Spinal cord (tissue), 10 donors: ENCODE data around the gene CD79B. TPM values are rescaled to one million over a fixed set of nuclear protein-coding genes. Genes with fewer than 3 reads are reported as not detected.

Experiments used
- DNase-seq, 6 donors: peaks; one replicate each; pipeline versions ENCODE4 v3.0.0 to v3.0.0-alpha.2; 2013 to 2015; ENCODE audit warnings: low spot score in 6 of 6, low read depth in 4 of 6
- H3K27ac ChIP-seq: one replicate; pipeline ENCODE4 v1.5.1; 2013; ENCODE audit warnings: low read depth, low read length, control low read depth
- H3K27me3 ChIP-seq: one replicate; pipeline ENCODE4 v1.6.1; 2013; ENCODE audit warnings: low read length; ENCODE audit not compliant: control insufficient read depth, insufficient read depth
- H3K36me3 ChIP-seq: one replicate; pipeline ENCODE4 v1.6.1; 2013; ENCODE audit warnings: low read length; ENCODE audit not compliant: control insufficient read depth, insufficient read depth
- H3K4me1 ChIP-seq: one replicate; pipeline ENCODE4 v1.6.1; 2013; ENCODE audit warnings: low read length; ENCODE audit not compliant: control insufficient read depth, insufficient read depth
- H3K4me3 ChIP-seq: one replicate; pipeline ENCODE4 v1.5.1; 2013; ENCODE audit warnings: low read depth, low read length, control low read depth
- H3K9me3 ChIP-seq: one replicate; pipeline ENCODE4 v1.6.1; 2013; ENCODE audit warnings: low read length; ENCODE audit not compliant: control insufficient read depth, insufficient read depth
- WGBS: methylation state at CpG from one replicate; pipeline ENCODE4 v1.1.5; 2013; ENCODE audit warnings: missing lambda C conversion rate; ENCODE audit not compliant: insufficient coverage; 5-methylcytosine and 5-hydroxymethylcytosine counted together
- polyA plus RNA-seq, 2 donors: library from polyadenylated mRNA; unstranded; fragments of 120-200 nt; gene quantifications; one replicate each; pipeline ENCODE4 v1.2.1, GENCODE V29; 2013; ENCODE audit not compliant: insufficient read length in 2 of 2
- total RNA-seq, 2 donors: library from RNA; depleted of rRNA in 1 of 2; stranded (reverse); fragments of 120-200 nt in 1 of 2; fragments of >200 nt in 1 of 2; gene quantifications; one replicate each; pipeline versions ENCODE4 v1.2.3 to v1.2.4, GENCODE V29; 2013 to 2014
- donor health status: healthy.

Gene CD79B
- total and polyA plus RNA-seq, 4 donors, result 0.36 to 1.2 (median 0.73) TPM

GRCh38 chr17:63944736-63945499 is 12.8 kb upstream of the CD79B start:
- H3K9me3 ChIP-seq, result no peaks in the 10 kb centered on the region
- no peaks in the 10 kb centered on the region for H3K36me3 ChIP-seq
- no peak overlapping the region for H3K27ac ChIP-seq
- peaks cover 6% of the 10 kb centered on the region for H3K4me1 ChIP-seq
- no peak for DNase-seq
- H3K27me3 ChIP-seq, result no peaks in the 10 kb centered on the region
- no peak overlapping the region for H3K4me3 ChIP-seq
- WGBS, result 94% methylated on average over 13 of the region's 24 CpGs

- Histone ChIP-seq H3K4me3 (no peak overlapping the region), H3K27ac (no peak overlapping the region), H3K36me3 (no peaks in the 10 kb centered on the region), H3K27me3 (no peaks in the 10 kb centered on the region), H3K9me3 (no peaks in the 10 kb centered on the region), H3K4me1 (peaks cover 6% of the 10 kb centered on the region)
- no peak for DNase-seq
- WGBS, result 76% methylated on average over 2 of the region's 9 CpGs
Measured at GRCh38 chr17:63943745-63944144, 11.6 kb upstream of the CD79B start.

GRCh38 chr17:63942309-63942985 is 10.3 kb upstream of the CD79B start:
- Histone ChIP-seq H3K36me3 (no peaks in the 10 kb centered on the region), H3K27me3 (no peaks in the 10 kb centered on the region), H3K9me3 (no peaks in the 10 kb centered on the region), H3K4me1 (peaks cover 6% of the 10 kb centered on the region), H3K27ac (no peak overlapping the region), H3K4me3 (no peak overlapping the region)
- 94% methylated on average over 16 of the region's 21 CpGs for WGBS
- DNase-seq, result no peak

GRCh38 chr17:63941751-63942150 is 9.6 kb upstream of the CD79B start:
- DNase-seq, result no peak
- WGBS, result 93% methylated on average over 23 of the region's 23 CpGs
- Histone ChIP-seq H3K27ac (no peak overlapping the region), H3K4me3 (no peak overlapping the region), H3K9me3 (no peaks in the 10 kb centered on the region), H3K4me1 (peaks cover 4% of the 10 kb centered on the region), H3K27me3 (no peaks in the 10 kb centered on the region), H3K36me3 (no peaks in the 10 kb centered on the region)

GRCh38 chr17:63941162-63941561 is 9.0 kb upstream of the CD79B start:
- Histone ChIP-seq H3K27ac (no peak overlapping the region), H3K4me3 (no peak overlapping the region), H3K27me3 (no peaks in the 10 kb centered on the region), H3K9me3 (no peaks in the 10 kb centered on the region), H3K36me3 (no peaks in the 10 kb centered on the region), H3K4me1 (no peaks in the 10 kb centered on the region)
- 95% methylated on average over 12 of the region's 12 CpGs for WGBS
- no peak for DNase-seq

- Histone ChIP-seq H3K9me3 (no peaks in the 10 kb centered on the region), H3K27ac (no peak overlapping the region), H3K4me3 (no peak overlapping the region), H3K4me1 (no peaks in the 10 kb centered on the region), H3K36me3 (no peaks in the 10 kb centered on the region), H3K27me3 (no peaks in the 10 kb centered on the region)
- 87% methylated on average over 14 of the region's 14 CpGs for WGBS
- no peak for DNase-seq
Measured at GRCh38 chr17:63940584-63940983, 8.5 kb upstream of the CD79B start.

- Histone ChIP-seq H3K4me3 (no peak overlapping the region), H3K36me3 (no peaks in the 10 kb centered on the region), H3K4me1 (no peaks in the 10 kb centered on the region), H3K27ac (no peak overlapping the region), H3K27me3 (no peaks in the 10 kb centered on the region), H3K9me3 (no peaks in the 10 kb centered on the region)
- WGBS, result 87% methylated on average over 5 of the region's 6 CpGs
- no peak for DNase-seq
Measured at GRCh38 chr17:63939884-63940283, 7.8 kb upstream of the CD79B start.

- Histone ChIP-seq H3K27me3 (no peaks in the 10 kb centered on the region), H3K4me1 (peaks cover 3% of the 10 kb centered on the region), H3K36me3 (no peaks in the 10 kb centered on the region), H3K4me3 (no peak overlapping the region), H3K9me3 (no peaks in the 10 kb centered on the region), H3K27ac (no peak overlapping the region)
- WGBS, result 95% methylated on average over 9 of the region's 9 CpGs
- no peak for DNase-seq
Measured at GRCh38 chr17:63939401-63939800, 7.3 kb upstream of the CD79B start.

- WGBS, result 90% methylated on average over 2 of the region's 4 CpGs
- Histone ChIP-seq H3K9me3 (no peaks in the 10 kb centered on the region), H3K27me3 (no peaks in the 10 kb centered on the region), H3K4me3 (no peak overlapping the region), H3K4me1 (peaks cover 9% of the 10 kb centered on the region), H3K36me3 (no peaks in the 10 kb centered on the region), H3K27ac (no peak overlapping the region)
- DNase-seq, result no peak
Measured at GRCh38 chr17:63937920-63938319, 5.8 kb upstream of the CD79B start.

GRCh38 chr17:63937319-63937718 is 5.2 kb upstream of the CD79B start:
- WGBS, result no CpG with 5 or more reads among the region's 6 CpGs

More at GRCh38 chr17:63937319-63937718, 5.2 kb upstream of the CD79B start:
- Histone ChIP-seq H3K36me3 (no peaks in the 10 kb centered on the region), H3K9me3 (no peaks in the 10 kb centered on the region), H3K4me1 (peaks cover 9% of the 10 kb centered on the region), H3K4me3 (no peak overlapping the region), H3K27me3 (no peaks in the 10 kb centered on the region), H3K27ac (no peak overlapping the region)
- no peak for DNase-seq
